GM12892 (cell line): ENCODE results near the gene PSMD5.

Source experiments
- POLR2A ChIP-seq: IDR thresholded peaks from 2 replicates; pipeline ENCODE4 v1.6.1; 2011; ENCODE audit warnings: low read depth, low read length, control low read depth
- POLR2AphosphoS5 ChIP-seq: IDR thresholded peaks from 2 replicates; pipeline ENCODE4 v1.6.1; 2011; ENCODE audit warnings: low read depth, low read length, control low read depth
- TAF1 ChIP-seq: IDR thresholded peaks from 2 replicates; pipeline ENCODE4 v1.6.1; 2011; ENCODE audit warnings: low read depth, mild to moderate bottlenecking, control low read depth, low read length, borderline replicate concordance

- TF ChIP-seq POLR2A = no peak
- TF ChIP-seq TAF1 = no peak
- no peak for TF ChIP-seq POLR2AphosphoS5
Observed at GRCh38 chr9:120890320-120891244, 47.9 kb upstream of the PSMD5 start.
